Aorta (tissue), 5 donors: ENCODE measurements around the gene SEC16B. TPM values are rescaled to one million over a fixed set of nuclear protein-coding genes. Genes with fewer than 3 reads are reported as not detected.

ENCODE experiments used
- ATAC-seq: fragments of 200-7000 bp; cut with Tn5 transposase; one replicate; pipeline ENCODE4 v1.9.1; 2022; ENCODE audit warnings: moderate library complexity; ENCODE audit not compliant: low FRiP score
- DNase-seq, 2 donors: peaks; one replicate each; pipeline ENCODE4 v3.0.0-alpha.2; 2020
- H3K27ac ChIP-seq, 2 donors: one replicate each; pipeline ENCODE4 v1.5.1; 2013; ENCODE audit warnings: low read length in 2 of 2, mild to moderate bottlenecking in 2 of 2, moderate library complexity in 2 of 2, control low read depth in 1 of 2, inconsistent platforms in 1 of 2, low read depth in 1 of 2
- H3K27me3 ChIP-seq, 2 donors: one replicate each; pipeline ENCODE4 v1.6.1; 2013; ENCODE audit warnings: control low read depth in 1 of 2, low read length in 1 of 2, mild to moderate bottlenecking in 1 of 2, moderate library complexity in 1 of 2; ENCODE audit not compliant: insufficient read depth in 2 of 2, control insufficient read depth in 1 of 2
- H3K36me3 ChIP-seq, 2 donors: one replicate each; pipeline ENCODE4 v1.6.1; 2013; ENCODE audit warnings: control low read depth in 1 of 2, low read length in 1 of 2, mild to moderate bottlenecking in 1 of 2; ENCODE audit not compliant: insufficient read depth in 2 of 2, control insufficient read depth in 1 of 2
- H3K4me1 ChIP-seq, 2 donors: one replicate each; pipeline ENCODE4 v1.6.1; 2013; ENCODE audit warnings: low read length in 2 of 2, control low read depth in 1 of 2, mild to moderate bottlenecking in 1 of 2, moderate library complexity in 1 of 2; ENCODE audit not compliant: insufficient read depth in 2 of 2, control insufficient read depth in 1 of 2
- H3K4me3 ChIP-seq, 2 donors: one replicate each; pipeline ENCODE4 v1.5.1; 2013; ENCODE audit warnings: low read length in 2 of 2, control low read depth in 1 of 2, mild to moderate bottlenecking in 1 of 2
- H3K9me3 ChIP-seq: one replicate; pipeline ENCODE4 v1.6.1; 2013; ENCODE audit warnings: mild to moderate bottlenecking, low read length; ENCODE audit not compliant: control insufficient read depth
- WGBS, 2 donors: extraction: QIAGEN DNeasy Blood & Tissue Kit; methylation state at CpG; one replicate each; pipeline ENCODE4 v1.1.7; 2013; 5-methylcytosine and 5-hydroxymethylcytosine counted together
- intact Hi-C, 2 donors: fragments of 100-400 bp; cut with DNase I; formaldehyde crosslinking; loops; one replicate each; pipeline versions ENCODE4 v1.14.2 to v1.15.0; 2022
- polyA plus RNA-seq, 2 donors: library from polyadenylated mRNA; stranded (reverse); fragments of 200-250 nt; gene quantifications; one replicate each; pipeline ENCODE4 v1.2.3, GENCODE V29; 2013
- total RNA-seq, 2 donors: library from RNA; stranded (reverse); fragmentation: NEBNext Ultra II Directional; extraction: Animal tissue kit (Norgen Biotek cat#: 25700); gene quantifications; one replicate each; pipeline ENCODE4 v1.2.1, GENCODE V29; 2021
- donor health status: healthy with polysubstance abuse.
- donor health status: Bipolar disorder and iron deficiency.
- donor health status: DM: no; HTN: no; CAD: no.
- donor health status: DM: no; HTN: no; CAD: no.
- donor health status: DM: yes; HTN: yes; CAD: no.

The SEC16B gene
- total and polyA plus RNA-seq, 4 donors: 2.4 to 12.1 (median 7.5) TPM

GRCh38 chr1:177914603-177915002 is 55.3 kb downstream of the SEC16B start:
- WGBS, 2 donors: 82 to 88% methylated on average over 7 of the region's 7 CpGs
- ATAC-seq: no peak

GRCh38 chr1:177913762-177914540 is 55.9 kb downstream of the SEC16B start:
- H3K4me3 ChIP-seq: no peak overlapping the region
- no peaks in the 10 kb centered on the region for H3K36me3 ChIP-seq
- H3K4me1 ChIP-seq: no peaks in the 10 kb centered on the region
- no peak overlapping the region for H3K27ac ChIP-seq
- no peak for DNase-seq
- no peaks in the 10 kb centered on the region for H3K9me3 ChIP-seq
- no peak for ATAC-seq
- H3K27me3 ChIP-seq: no peaks in the 10 kb centered on the region
- intact Hi-C loops: no loop called here
- WGBS, 2 donors: 34 to 36% methylated on average over 4 of the region's 4 CpGs

More at GRCh38 chr1:177914603-177915002, 55.3 kb downstream of the SEC16B start:
- intact Hi-C loops: no loop called here
- no peaks in the 10 kb centered on the region for H3K27me3 ChIP-seq
- no peak overlapping the region for H3K27ac ChIP-seq
- no peaks in the 10 kb centered on the region for H3K9me3 ChIP-seq
- no peaks in the 10 kb centered on the region for H3K4me1 ChIP-seq
- no peak for DNase-seq
- no peaks in the 10 kb centered on the region for H3K36me3 ChIP-seq
- no peak overlapping the region for H3K4me3 ChIP-seq

- H3K4me1 ChIP-seq: no peaks in the 10 kb centered on the region
- DNase-seq (no peak), ATAC-seq (no peak)
- 45 to 49% methylated on average over 3 of the region's 3 CpGs for WGBS, 2 donors
- intact Hi-C loops: no loop called here
- H3K27ac ChIP-seq: no peak overlapping the region
- H3K9me3 ChIP-seq: no peaks in the 10 kb centered on the region
- no peaks in the 10 kb centered on the region for H3K27me3 ChIP-seq
- no peak overlapping the region for H3K4me3 ChIP-seq
- no peaks in the 10 kb centered on the region for H3K36me3 ChIP-seq
Measured at GRCh38 chr1:177912991-177913390, 56.9 kb downstream of the SEC16B start.

- no peak for ATAC-seq
- H3K27ac ChIP-seq: no peak overlapping the region
- H3K9me3 ChIP-seq: no peaks in the 10 kb centered on the region
- WGBS, 2 donors: 52 to 55% methylated on average over 2 of the region's 2 CpGs
- H3K27me3 ChIP-seq: no peaks in the 10 kb centered on the region
- DNase-seq: no peak
- no peaks in the 10 kb centered on the region for H3K36me3 ChIP-seq
- no peak overlapping the region for H3K4me3 ChIP-seq
- intact Hi-C loops: no loop called here
- no peaks in the 10 kb centered on the region for H3K4me1 ChIP-seq
Measured at GRCh38 chr1:177909416-177909815, 60.4 kb downstream of the SEC16B start.

- no peak for DNase-seq
- H3K27me3 ChIP-seq: no peaks in the 10 kb centered on the region
- no peaks in the 10 kb centered on the region for H3K36me3 ChIP-seq
- H3K4me3 ChIP-seq: no peak overlapping the region
- intact Hi-C loops: no loop called here
- WGBS, 2 donors: 66 to 67% methylated on average over 5 of the region's 5 CpGs
- no peak for ATAC-seq
- no peaks in the 10 kb centered on the region for H3K4me1 ChIP-seq
- no peak overlapping the region for H3K27ac ChIP-seq
- H3K9me3 ChIP-seq: no peaks in the 10 kb centered on the region
Measured at GRCh38 chr1:177907000-177907399, 62.9 kb downstream of the SEC16B start.

- WGBS, 2 donors: 41 to 42% methylated on average over 1 of the region's 1 CpG
- H3K4me1 ChIP-seq: no peaks in the 10 kb centered on the region
- H3K27me3 ChIP-seq: no peaks in the 10 kb centered on the region
- DNase-seq (no peak), ATAC-seq (no peak)
- H3K9me3 ChIP-seq: no peaks in the 10 kb centered on the region
- intact Hi-C loops: no loop called here
- H3K4me3 ChIP-seq: no peak overlapping the region
- no peak overlapping the region for H3K27ac ChIP-seq
- no peaks in the 10 kb centered on the region for H3K36me3 ChIP-seq
Measured at GRCh38 chr1:177905686-177906085, 64.2 kb downstream of the SEC16B start.

- H3K4me3 ChIP-seq: no peak overlapping the region
- no peaks in the 10 kb centered on the region for H3K27me3 ChIP-seq
- H3K4me1 ChIP-seq: no peaks in the 10 kb centered on the region
- no peaks in the 10 kb centered on the region for H3K9me3 ChIP-seq
- no peak for DNase-seq
- H3K36me3 ChIP-seq: no peaks in the 10 kb centered on the region
- no peak overlapping the region for H3K27ac ChIP-seq
- no peak for ATAC-seq
- intact Hi-C loops: no loop called here
- 64 to 72% methylated on average over 5 of the region's 5 CpGs for WGBS, 2 donors
Measured at GRCh38 chr1:177902266-177902665, 67.6 kb downstream of the SEC16B start.

- ATAC-seq (no peak), DNase-seq (no peak)
- H3K4me1 ChIP-seq: no peaks in the 10 kb centered on the region
- intact Hi-C loops: no loop called here
- H3K27ac ChIP-seq: no peak overlapping the region
- 40 to 47% methylated on average over 11 of the region's 11 CpGs for WGBS, 2 donors
- no peak overlapping the region for H3K4me3 ChIP-seq
- no peaks in the 10 kb centered on the region for H3K27me3 ChIP-seq
- no peaks in the 10 kb centered on the region for H3K9me3 ChIP-seq
- no peaks in the 10 kb centered on the region for H3K36me3 ChIP-seq
Measured at GRCh38 chr1:177897998-177898654, 71.7 kb downstream of the SEC16B start.
